ENCODE measurements around the gene TPPP3.
"Not testable (repeated sequence)": the region's sequence is repeated elsewhere in the genome, so short reads cannot be mapped to it uniquely, and the experiment has no call there.

Gene TPPP3

DNA sequence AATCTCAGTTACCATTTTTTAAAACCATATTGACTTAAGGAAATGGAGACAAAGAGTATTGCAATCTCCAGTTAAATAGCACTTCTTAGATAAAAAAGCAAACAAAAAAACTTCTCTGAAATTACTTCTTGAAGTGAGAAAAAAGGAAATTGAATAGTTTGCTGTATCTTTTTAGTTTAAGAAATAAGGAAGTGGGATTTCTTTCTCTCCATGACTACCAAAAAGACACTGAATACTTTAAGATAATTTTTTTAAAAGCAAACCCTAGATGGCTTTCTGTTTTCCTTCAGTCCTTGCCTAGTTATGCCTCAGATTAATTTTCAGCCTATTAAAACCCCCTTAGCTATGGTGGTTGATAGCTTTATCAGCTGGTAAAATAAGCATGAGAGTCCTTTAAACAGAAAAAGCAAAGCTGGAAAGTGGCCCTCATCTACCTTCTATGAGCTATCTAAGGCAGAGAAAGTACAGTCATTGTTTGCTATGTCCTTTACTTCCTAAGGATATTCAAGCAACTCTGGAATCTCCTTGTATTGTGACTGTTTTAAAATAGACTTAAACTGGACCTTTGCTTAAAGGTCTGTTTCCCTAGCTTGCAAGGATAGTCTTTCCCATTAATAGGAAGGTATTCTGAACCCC is 28.6 kb downstream of the TPPP3 start:
- Histone ChIP-seq H3K27ac (replicated peaks) (peak overlapping the region; percentile 57), H3K27me3 (ENCODE audit: insufficient read depth, poor library complexity, severe bottlenecking) (no peaks in the 10 kb centered on the region), H3K4me3 (replicated peaks; ENCODE audit: insufficient read depth, low read length) (no peak overlapping the region)
- TF ChIP-seq REST (IDR thresholded peaks at IDR 0.05; ENCODE audit: insufficient replicate concordance, low read depth) (no peak), GABPA (IDR thresholded peaks at IDR 0.05; ENCODE audit: low read depth) (no peak), SPI1 (IDR thresholded peaks at IDR 0.05; ENCODE audit: borderline replicate concordance, low read depth) (peak; percentile 80), POLR2AphosphoS5 (IDR thresholded peaks at IDR 0.05; ENCODE audit: low read depth) (no peak)
- TF ChIP-seq, protein P1, sequence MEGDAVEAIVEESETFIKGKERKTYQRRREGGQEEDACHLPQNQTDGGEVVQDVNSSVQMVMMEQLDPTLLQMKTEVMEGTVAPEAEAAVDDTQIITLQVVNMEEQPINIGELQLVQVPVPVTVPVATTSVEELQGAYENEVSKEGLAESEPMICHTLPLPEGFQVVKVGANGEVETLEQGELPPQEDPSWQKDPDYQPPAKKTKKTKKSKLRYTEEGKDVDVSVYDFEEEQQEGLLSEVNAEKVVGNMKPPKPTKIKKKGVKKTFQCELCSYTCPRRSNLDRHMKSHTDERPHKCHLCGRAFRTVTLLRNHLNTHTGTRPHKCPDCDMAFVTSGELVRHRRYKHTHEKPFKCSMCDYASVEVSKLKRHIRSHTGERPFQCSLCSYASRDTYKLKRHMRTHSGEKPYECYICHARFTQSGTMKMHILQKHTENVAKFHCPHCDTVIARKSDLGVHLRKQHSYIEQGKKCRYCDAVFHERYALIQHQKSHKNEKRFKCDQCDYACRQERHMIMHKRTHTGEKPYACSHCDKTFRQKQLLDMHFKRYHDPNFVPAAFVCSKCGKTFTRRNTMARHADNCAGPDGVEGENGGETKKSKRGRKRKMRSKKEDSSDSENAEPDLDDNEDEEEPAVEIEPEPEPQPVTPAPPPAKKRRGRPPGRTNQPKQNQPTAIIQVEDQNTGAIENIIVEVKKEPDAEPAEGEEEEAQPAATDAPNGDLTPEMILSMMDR (IDR thresholded peaks at IDR 0.05; ENCODE audit: insufficient read depth, low read length), result no peak
- no peak for DNase-seq (ENCODE audit: low read depth in 1 of 2, low spot score in 1 of 2)

GRCh38 chr16:67361038-67361437 is 32.3 kb downstream of the TPPP3 start:
- peaks cover 2% of the 10 kb centered on the region for H3K27me3 ChIP-seq (ENCODE audit: insufficient read depth, poor library complexity, severe bottlenecking)
- TF ChIP-seq REST (IDR thresholded peaks at IDR 0.05; ENCODE audit: insufficient replicate concordance, low read depth), result no peak
- TF ChIP-seq, protein P1 (IDR thresholded peaks at IDR 0.05; ENCODE audit: insufficient read depth, low read length), result no peak
- no peak for TF ChIP-seq POLR2AphosphoS5 (IDR thresholded peaks at IDR 0.05; ENCODE audit: low read depth)
- no peak for TF ChIP-seq SPI1 (IDR thresholded peaks at IDR 0.05; ENCODE audit: borderline replicate concordance, low read depth)
- no peak for TF ChIP-seq GABPA (IDR thresholded peaks at IDR 0.05; ENCODE audit: low read depth)
- H3K4me3 ChIP-seq (replicated peaks; ENCODE audit: insufficient read depth, low read length), result no peak overlapping the region
- H3K27ac ChIP-seq (replicated peaks), result no peak overlapping the region
- no peak for DNase-seq (ENCODE audit: low read depth in 1 of 2, low spot score in 1 of 2)

DNA sequence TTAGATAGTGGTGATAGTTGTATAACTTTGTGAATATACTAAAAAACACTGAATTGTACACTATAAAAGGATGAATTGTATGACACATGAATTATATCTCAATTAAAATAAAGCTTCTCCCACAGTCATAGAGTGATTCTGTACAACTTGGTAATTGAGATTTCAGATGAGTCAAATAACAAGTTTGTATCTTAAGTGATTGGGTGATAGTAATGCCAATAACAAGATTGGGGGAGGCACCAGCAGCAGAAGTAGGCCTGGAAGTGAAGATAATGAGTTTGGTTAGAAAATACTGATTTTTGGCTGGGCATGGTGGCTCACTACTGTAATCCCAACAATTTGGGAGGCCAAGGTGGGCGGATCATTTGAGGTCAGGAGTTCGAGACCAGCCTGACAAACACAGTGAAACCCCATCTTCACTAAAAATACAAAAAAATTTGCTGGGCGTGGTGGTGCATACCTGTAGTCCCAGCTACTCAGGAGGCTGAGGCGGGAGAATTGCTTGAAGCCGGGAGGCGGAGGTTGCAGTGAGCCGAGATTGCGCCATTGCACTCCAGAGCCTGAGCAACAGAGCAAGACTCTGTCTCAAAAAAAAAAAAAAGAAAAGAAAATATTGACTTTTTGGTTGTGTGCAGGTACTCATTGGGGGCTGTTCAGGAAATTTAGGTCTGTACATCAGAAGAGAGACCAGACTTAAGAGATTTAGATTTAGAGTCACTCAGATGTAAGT is 33.6 kb downstream of the TPPP3 start:
- H3K27me3 ChIP-seq (ENCODE audit: insufficient read depth, poor library complexity, severe bottlenecking); H3K27ac ChIP-seq (replicated peaks); H3K4me3 ChIP-seq (replicated peaks; ENCODE audit: insufficient read depth, low read length); DNase-seq (ENCODE audit: low read depth in 1 of 2, low spot score in 1 of 2): not testable (repeated sequence)

GRCh38 chr16:67357561-67357960 is 35.7 kb downstream of the TPPP3 start:
- TF ChIP-seq POLR2AphosphoS5 (IDR thresholded peaks at IDR 0.05; ENCODE audit: low read depth) (no peak), GABPA (IDR thresholded peaks at IDR 0.05; ENCODE audit: low read depth) (no peak), SPI1 (IDR thresholded peaks at IDR 0.05; ENCODE audit: borderline replicate concordance, low read depth) (no peak), REST (IDR thresholded peaks at IDR 0.05; ENCODE audit: insufficient replicate concordance, low read depth) (no peak)
- TF ChIP-seq, protein P1 (IDR thresholded peaks at IDR 0.05; ENCODE audit: insufficient read depth, low read length), result no peak
- DNase-seq (ENCODE audit: low read depth in 1 of 2, low spot score in 1 of 2), result no peak

More at GRCh38 chr16:67357561-67357960, 35.7 kb downstream of the TPPP3 start:
- H3K4me3 ChIP-seq (replicated peaks; ENCODE audit: insufficient read depth, low read length), result no peak overlapping the region
- no peak overlapping the region for H3K27ac ChIP-seq (replicated peaks)
- H3K27me3 ChIP-seq (ENCODE audit: insufficient read depth, poor library complexity, severe bottlenecking), result peaks cover 6% of the 10 kb centered on the region

Data from HL-60 (cell line).